ENCODE results near the gene GSX2. TPM values are rescaled to one million over a fixed set of nuclear protein-coding genes. Genes with fewer than 3 reads are reported as not detected.

The GSX2 gene
- total and polyA plus RNA-seq, 2 of the 13 experiments (the other 11 are each of a cell fraction or from before 2014, with no cell fraction given), result not detected

DNA sequence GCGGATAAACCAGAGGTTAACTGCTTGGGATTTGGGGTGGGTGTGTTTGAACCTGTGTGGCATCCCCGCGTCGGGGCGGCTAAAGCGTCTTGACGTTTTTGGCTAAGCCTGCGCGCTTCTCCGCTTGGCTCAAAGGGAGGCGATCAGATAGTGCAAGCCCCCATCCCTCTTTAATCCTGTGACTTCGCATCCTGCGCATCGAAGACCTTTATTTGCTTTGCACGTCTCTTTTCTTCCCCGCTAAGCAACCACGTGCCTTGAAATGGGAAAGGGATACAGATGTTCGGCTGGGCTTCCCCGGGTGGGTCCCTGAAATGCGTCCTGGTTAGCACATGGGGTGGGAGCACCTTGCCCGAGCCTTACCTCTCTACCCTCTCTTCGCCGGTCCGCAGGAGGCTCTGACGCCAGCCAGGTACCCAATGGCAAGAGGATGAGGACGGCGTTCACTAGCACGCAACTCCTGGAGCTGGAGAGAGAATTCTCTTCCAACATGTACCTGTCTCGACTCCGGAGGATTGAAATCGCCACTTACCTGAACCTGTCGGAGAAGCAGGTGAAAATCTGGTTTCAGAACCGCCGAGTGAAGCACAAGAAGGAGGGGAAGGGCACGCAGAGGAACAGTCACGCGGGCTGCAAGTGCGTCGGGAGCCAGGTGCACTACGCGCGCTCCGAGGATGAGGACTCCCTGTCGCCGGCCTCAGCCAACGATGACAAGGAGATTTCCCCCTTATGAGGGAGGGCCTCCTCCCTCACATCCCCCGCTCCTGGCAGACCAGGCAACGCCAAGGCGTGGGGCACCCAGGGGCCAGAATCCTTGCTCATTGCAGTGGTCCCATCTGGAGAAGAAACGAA lies 1.5 kb downstream of the GSX2 start:
- no peak overlapping the region for H3K4me2 ChIP-seq (ENCODE audit: low read depth, low read length)
- CTCF ChIA-PET (ENCODE audit: low intra/inter-chr PET ratio, low total read pairs), result no interaction called here
- POLR2A ChIA-PET, result no interaction called here
- no peaks in the 10 kb centered on the region for H3K9me3 ChIP-seq (ENCODE audit: low read length)
- peaks cover 30% of the 10 kb centered on the region for H3K4me1 ChIP-seq (ENCODE audit: insufficient read depth, low read length)
- DNase-seq (ENCODE audit: low spot score), result no peak
- no peak overlapping the region for H2AFZ ChIP-seq (ENCODE audit: low read length)
- no peak for ATAC-seq
- no peaks in the 10 kb centered on the region for H3K36me3 ChIP-seq (replicated peaks in 1 of 2; ENCODE audit: control insufficient read depth in 1 of 2, insufficient read depth in 2 of 2, low read length in 2 of 2)
- H3K27ac ChIP-seq (ENCODE audit: extremely low read length, insufficient read depth, low read length), result no peak overlapping the region
- no peaks in the 10 kb centered on the region for H3K79me2 ChIP-seq (ENCODE audit: insufficient read depth, low read length)
- in situ Hi-C loops (cut with HindIII; ENCODE audit: extremely low pct_ligation_motif_present, low pct_unique_long_range_greater_than_20kb) (no loop called here), intact Hi-C loops (cut with micrococcal nuclease; ENCODE audit: unreplicated experiment) (loop anchor here (2.0 kb wide), 1 partner anchor 171 kb away; no protein-coding TSS in a partner anchor)
- H3K9ac ChIP-seq (ENCODE audit: insufficient read depth, low read depth, low read length), result no peak overlapping the region
- no peak for TF ChIP-seq SP140L (CRISPR knock-in tag; IDR thresholded peaks at IDR 0.05; ENCODE audit: borderline replicate concordance)
- peak; percentile 66 for TF ChIP-seq EZH2 (conservative IDR thresholded peaks at IDR 0.05; ENCODE audit: low read depth, low read length)
- no peak for TF ChIP-seq ZNF143 (CRISPR knock-in tag; IDR thresholded peaks at IDR 0.05)
- WGBS (ENCODE audit: low lambda C conversion rate), result 32% methylated on average over 39 of the region's 50 CpGs
- FAIRE-seq, result no peak
- no TSS peak for BruUV-seq (replicated peaks)
- peaks cover 8 to 86% of the 10 kb centered on the region in 2 experiments for H3K27me3 ChIP-seq (ENCODE audit: control insufficient read depth in 1 of 2, insufficient read depth in 2 of 2, low read length in 2 of 2)
- no peaks in the 10 kb centered on the region for H4K20me1 ChIP-seq (ENCODE audit: insufficient read depth, low read length)
- peak overlapping the region in 1 of 3 experiments; percentile 28; a peak in 1 of 6 replicates for H3K4me3 ChIP-seq (replicated peaks in 1 of 3; ENCODE audit: insufficient read depth in 1 of 3, low read depth in 2 of 3, low read length in 3 of 3)

GRCh38 chr4:54102531-54103106 lies 2.7 kb downstream of the GSX2 start:
- intact Hi-C loops (cut with micrococcal nuclease; ENCODE audit: unreplicated experiment), result loop anchor here (2.0 kb wide), 1 partner anchor 172 kb away; no protein-coding TSS in a partner anchor
- H3K4me1 ChIP-seq (ENCODE audit: insufficient read depth, low read length), result peaks cover 30% of the 10 kb centered on the region
- H2AFZ ChIP-seq (ENCODE audit: low read length), result no peak overlapping the region
- no peak for DNase-seq (ENCODE audit: low spot score)
- in situ Hi-C loops (cut with HindIII; ENCODE audit: extremely low pct_ligation_motif_present, low pct_unique_long_range_greater_than_20kb), result no loop called here
- WGBS (ENCODE audit: low lambda C conversion rate), result 34% methylated on average over 6 of the region's 6 CpGs
- H4K20me1 ChIP-seq (ENCODE audit: insufficient read depth, low read length), result no peaks in the 10 kb centered on the region
- FAIRE-seq, result no peak
- peaks cover 8 to 76% of the 10 kb centered on the region in 2 experiments for H3K27me3 ChIP-seq (ENCODE audit: control insufficient read depth in 1 of 2, insufficient read depth in 2 of 2, low read length in 2 of 2)
- H3K4me2 ChIP-seq (ENCODE audit: low read depth, low read length), result no peak overlapping the region
- H3K4me3 ChIP-seq (replicated peaks in 1 of 3; ENCODE audit: insufficient read depth in 1 of 3, low read depth in 2 of 3, low read length in 3 of 3), result no peak overlapping the region
- no peak overlapping the region for H3K27ac ChIP-seq (ENCODE audit: extremely low read length, insufficient read depth, low read length)
- no peaks in the 10 kb centered on the region for H3K9me3 ChIP-seq (ENCODE audit: low read length)
- TF ChIP-seq NKX3-1 (CRISPR knock-in tag; IDR thresholded peaks at IDR 0.05), result no peak
- BruUV-seq (replicated peaks), result no TSS peak
- no peaks in the 10 kb centered on the region for H3K36me3 ChIP-seq (replicated peaks in 1 of 2; ENCODE audit: control insufficient read depth in 1 of 2, insufficient read depth in 2 of 2, low read length in 2 of 2)
- ATAC-seq, result no peak
- H3K9ac ChIP-seq (ENCODE audit: insufficient read depth, low read depth, low read length), result no peak overlapping the region
- ChIA-PET POLR2A (no interaction called here), CTCF (ENCODE audit: low intra/inter-chr PET ratio, low total read pairs) (no interaction called here)
- H3K79me2 ChIP-seq (ENCODE audit: insufficient read depth, low read length), result no peaks in the 10 kb centered on the region

All from HepG2 (cell line).